Measurements from ENCODE around the gene CASK. TPM values are rescaled to one million over a fixed set of nuclear protein-coding genes. Genes with fewer than 3 reads are reported as not detected.

CASK gene
- total and polyA plus RNA-seq, 7 donors: 9.5 to 37.1 (median 18.4) TPM

DNA sequence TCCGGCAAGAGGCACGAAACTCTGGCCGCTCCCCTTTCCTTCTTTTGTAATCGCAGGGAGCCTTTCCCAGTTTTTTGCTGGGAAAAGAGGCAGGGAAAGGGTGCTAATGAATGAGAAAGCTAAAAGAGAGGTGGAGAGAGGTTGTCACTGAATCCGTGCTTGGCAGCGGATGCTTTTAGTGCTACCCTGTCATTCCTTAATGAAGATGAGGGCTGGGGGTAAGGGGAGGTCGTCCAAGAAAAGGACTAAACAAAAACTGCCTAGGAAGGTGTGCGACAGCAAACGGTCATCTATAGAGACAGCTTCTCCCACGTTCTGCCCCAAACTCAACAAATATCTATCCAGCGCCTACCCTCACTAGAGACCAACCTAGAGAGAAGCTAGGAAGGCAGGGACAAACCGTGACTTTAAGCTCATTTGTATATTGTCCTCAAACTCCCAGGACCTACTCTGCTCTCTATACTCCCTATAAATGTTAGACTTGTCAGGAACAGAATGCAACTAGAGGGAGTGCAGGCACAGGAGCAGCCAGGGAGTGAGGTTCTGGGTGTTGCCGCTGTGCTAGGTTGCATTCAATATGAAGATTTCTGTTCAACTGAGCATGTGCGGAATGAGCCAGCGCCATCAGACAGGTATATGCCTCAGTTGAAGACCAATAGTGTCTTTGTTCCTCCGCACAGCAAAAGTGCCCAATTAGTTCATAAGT, 777 bp upstream of the CASK start:
- DNase-seq: no peak
- TF ChIP-seq, protein P1, sequence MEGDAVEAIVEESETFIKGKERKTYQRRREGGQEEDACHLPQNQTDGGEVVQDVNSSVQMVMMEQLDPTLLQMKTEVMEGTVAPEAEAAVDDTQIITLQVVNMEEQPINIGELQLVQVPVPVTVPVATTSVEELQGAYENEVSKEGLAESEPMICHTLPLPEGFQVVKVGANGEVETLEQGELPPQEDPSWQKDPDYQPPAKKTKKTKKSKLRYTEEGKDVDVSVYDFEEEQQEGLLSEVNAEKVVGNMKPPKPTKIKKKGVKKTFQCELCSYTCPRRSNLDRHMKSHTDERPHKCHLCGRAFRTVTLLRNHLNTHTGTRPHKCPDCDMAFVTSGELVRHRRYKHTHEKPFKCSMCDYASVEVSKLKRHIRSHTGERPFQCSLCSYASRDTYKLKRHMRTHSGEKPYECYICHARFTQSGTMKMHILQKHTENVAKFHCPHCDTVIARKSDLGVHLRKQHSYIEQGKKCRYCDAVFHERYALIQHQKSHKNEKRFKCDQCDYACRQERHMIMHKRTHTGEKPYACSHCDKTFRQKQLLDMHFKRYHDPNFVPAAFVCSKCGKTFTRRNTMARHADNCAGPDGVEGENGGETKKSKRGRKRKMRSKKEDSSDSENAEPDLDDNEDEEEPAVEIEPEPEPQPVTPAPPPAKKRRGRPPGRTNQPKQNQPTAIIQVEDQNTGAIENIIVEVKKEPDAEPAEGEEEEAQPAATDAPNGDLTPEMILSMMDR (IDR thresholded peaks at IDR 0.05): no peak
- TF ChIP-seq POLR2AphosphoS5 (IDR thresholded peaks at IDR 0.05): no peak
- no peak for TF ChIP-seq POLR2A (IDR thresholded peaks at IDR 0.05)
- no peak for TF ChIP-seq EP300 (IDR thresholded peaks at IDR 0.05)
- Histone ChIP-seq H3K27me3 (peaks cover 0 to 2% (median 0%) of the 10 kb centered on the region in 3 donors), H3K27ac (peak overlapping the region; percentile 85 to 89 (median 86)), H3K9me3 (no peaks in the 10 kb centered on the region), H3K36me3 (no peaks in the 10 kb centered on the region), H3K4me1 (peaks cover 0 to 6% (median 0%) of the 10 kb centered on the region in 4 donors), H3K4me3 (peak overlapping the region; percentile 26 to 66 (median 60))
- intact Hi-C loops (cut with DNase I): loop anchor here (5.0 kb wide), 2 partner anchors 132 to 587 kb away; no protein-coding TSS in a partner anchor
- WGBS, 2 donors: 1 to 2% methylated on average over 16 of the region's 16 CpGs

DNA sequence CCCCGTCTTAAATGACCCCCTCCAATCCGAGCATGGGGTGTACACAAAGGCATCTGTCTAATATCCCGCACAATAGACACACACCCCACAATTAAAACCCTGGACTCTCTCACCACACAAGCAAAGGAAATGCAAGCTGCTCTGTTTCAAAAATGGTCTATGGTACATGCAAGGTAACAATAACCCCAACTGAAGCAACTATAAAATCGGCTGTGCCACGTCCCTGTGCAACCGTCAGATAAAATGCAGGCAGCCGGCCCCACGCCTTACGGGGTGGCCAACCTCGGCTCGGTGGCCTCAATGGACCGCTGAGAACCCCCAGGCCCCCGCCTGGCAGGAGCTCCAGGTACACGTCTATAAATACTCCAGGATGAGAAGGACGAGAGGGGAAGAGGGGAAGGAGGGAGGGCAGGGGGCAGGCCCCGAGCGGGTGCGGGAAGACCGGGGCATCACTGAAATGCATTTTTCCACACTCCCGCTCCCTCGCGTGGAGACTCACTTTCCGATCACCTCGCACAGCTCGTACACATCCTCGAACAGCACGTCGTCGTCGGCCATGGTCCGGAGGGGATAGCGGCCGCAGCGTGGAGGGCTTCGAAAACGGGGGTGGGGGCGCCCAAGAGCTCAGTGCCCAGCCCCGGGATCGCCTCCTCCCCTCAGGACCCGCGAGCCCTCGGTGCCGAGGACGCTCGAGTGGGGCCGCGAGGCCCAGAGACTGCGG, 763 bp downstream of the CASK start:
- WGBS, 2 donors: 0 to 1% methylated on average over 48 of the region's 48 CpGs
- no peaks in the 10 kb centered on the region for H3K27me3 ChIP-seq
- peaks cover 0 to 6% (median 0%) of the 10 kb centered on the region in 4 donors for H3K4me1 ChIP-seq
- no peaks in the 10 kb centered on the region for H3K36me3 ChIP-seq
- intact Hi-C loops (cut with DNase I): loop anchor here (5.0 kb wide), 2 partner anchors 130 to 585 kb away; no protein-coding TSS in a partner anchor
- no peak for DNase-seq
- no peak for TF ChIP-seq POLR2A (IDR thresholded peaks at IDR 0.05)
- no peak for TF ChIP-seq EP300 (IDR thresholded peaks at IDR 0.05)
- no peak for TF ChIP-seq POLR2AphosphoS5 (IDR thresholded peaks at IDR 0.05)
- TF ChIP-seq, protein P1 (IDR thresholded peaks at IDR 0.05): no peak
- peak overlapping the region; percentile 85 to 89 (median 86) for H3K27ac ChIP-seq
- H3K4me3 ChIP-seq: peak overlapping the region; percentile 43 to 66 (median 60)
- H3K9me3 ChIP-seq: no peaks in the 10 kb centered on the region

DNA sequence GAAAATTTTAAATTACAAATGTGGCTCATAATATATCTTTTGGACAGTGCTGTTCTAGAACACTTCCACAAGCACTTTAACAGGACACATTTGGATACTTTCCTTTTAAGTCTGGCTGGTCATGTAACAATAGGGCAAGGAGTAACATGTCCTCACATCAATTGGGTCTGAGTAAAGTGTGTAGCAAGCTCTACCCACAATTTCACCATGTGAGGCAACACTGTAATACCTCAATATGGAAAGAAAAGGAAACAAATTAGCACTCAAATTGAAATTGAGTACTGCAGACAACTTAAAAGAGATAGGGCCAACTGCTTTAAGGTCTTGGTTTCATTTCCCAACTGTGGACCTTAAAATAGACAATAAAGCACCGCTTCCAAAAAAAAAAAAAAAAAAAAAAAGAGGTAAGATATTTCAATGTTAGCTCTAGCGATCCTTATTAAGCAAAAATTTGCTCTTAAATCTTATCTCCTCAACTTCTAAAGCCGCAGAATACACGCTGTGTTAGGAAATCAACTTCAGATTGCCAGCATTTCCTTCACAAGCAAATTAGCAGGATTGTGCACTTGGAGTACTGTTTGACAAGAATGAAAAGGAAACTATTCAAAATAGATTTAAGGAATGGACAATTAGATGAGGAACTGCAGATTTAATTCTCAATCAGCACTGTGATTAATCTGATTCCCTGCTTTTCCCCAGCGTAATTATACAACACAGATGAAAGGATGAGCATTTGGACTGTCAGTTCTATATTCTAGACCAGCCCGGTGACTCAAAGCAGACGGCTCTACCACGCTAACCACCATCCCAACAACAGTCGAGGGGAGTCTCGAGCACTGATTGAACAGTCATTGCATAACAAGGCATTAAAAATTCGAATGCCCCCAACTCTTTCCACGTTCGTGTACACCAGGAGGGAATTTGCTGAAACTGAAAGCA, 1.6 kb downstream of the CASK start:
- WGBS, 2 donors: 0 to 2% methylated on average over 13 of the region's 13 CpGs
- Histone ChIP-seq H3K4me1 (peaks cover 0 to 6% (median 0%) of the 10 kb centered on the region in 4 donors), H3K27me3 (no peaks in the 10 kb centered on the region), H3K27ac (peak overlapping the region; percentile 85 to 89 (median 86)), H3K4me3 (peak overlapping the region; percentile 43 to 66 (median 60)), H3K36me3 (no peaks in the 10 kb centered on the region), H3K9me3 (no peaks in the 10 kb centered on the region)
- intact Hi-C loops (cut with DNase I): loop anchor here (5.0 kb wide), 2 partner anchors 129 to 584 kb away; no protein-coding TSS in a partner anchor
- TF ChIP-seq EP300 (IDR thresholded peaks at IDR 0.05) (no peak), POLR2AphosphoS5 (IDR thresholded peaks at IDR 0.05) (no peak), POLR2A (IDR thresholded peaks at IDR 0.05) (no peak)
- TF ChIP-seq, protein P1 (IDR thresholded peaks at IDR 0.05): no peak
- DNase-seq: no peak

DNA sequence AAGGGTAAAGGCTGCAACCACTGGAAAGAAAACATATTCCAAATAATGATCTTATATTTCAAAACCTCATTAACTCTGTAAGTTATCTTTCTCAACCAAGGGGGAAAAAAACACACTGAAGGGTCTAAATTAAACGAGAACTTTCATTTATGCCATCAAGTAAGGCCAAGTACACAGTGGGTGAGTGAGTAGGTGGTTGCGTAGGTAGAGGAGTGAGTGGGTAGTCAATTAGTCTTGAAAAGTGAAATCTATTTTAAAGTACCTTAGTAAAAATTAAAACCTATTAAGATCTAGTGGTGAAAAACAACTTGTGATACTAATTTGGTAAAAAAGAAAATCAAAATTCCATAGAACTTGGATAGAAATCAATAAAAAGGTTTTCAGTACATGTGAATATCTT, 3.5 kb downstream of the CASK start:
- Histone ChIP-seq H3K27me3 (no peaks in the 10 kb centered on the region), H3K4me3 (no peak overlapping the region), H3K36me3 (no peaks in the 10 kb centered on the region), H3K9me3 (no peaks in the 10 kb centered on the region), H3K4me1 (peaks cover 0 to 6% (median 0%) of the 10 kb centered on the region in 4 donors), H3K27ac (no peak overlapping the region)
- 73 to 81% methylated on average over 2 of the region's 2 CpGs for WGBS, 2 donors
- TF ChIP-seq, protein P1 (IDR thresholded peaks at IDR 0.05): no peak
- intact Hi-C loops (cut with DNase I): loop anchor here (5.0 kb wide), 2 partner anchors 128 to 583 kb away; no protein-coding TSS in a partner anchor
- DNase-seq: no peak

Measured in sigmoid colon (tissue), 7 donors.